DOHH2 (cell line): Measurements from ENCODE around the gene SLC39A6.

ENCODE experiments used
- CTCF ChIP-seq: fragments of 200-600 bp; sonication (generic); IDR thresholded peaks from one replicate; pipeline ENCODE4 v1.5.1; 2014; ENCODE audit warnings: antibody characterized with exemption, mild to moderate bottlenecking, low read depth, low read length; ENCODE audit not compliant: poor library complexity, severe bottlenecking
- EZH2phosphoT487 ChIP-seq: fragments of 200-600 bp; sonication (generic); IDR thresholded peaks from 2 replicates; pipeline ENCODE4 v1.6.1; 2017; ENCODE audit warnings: borderline replicate concordance, mild to moderate bottlenecking, antibody characterized with exemption, low read length, moderate library complexity, mixed read lengths

GRCh38 chr18:36152781-36153180, 23.6 kb upstream of the SLC39A6 start:
- no peak for TF ChIP-seq CTCF
- no peak for TF ChIP-seq EZH2phosphoT487
